Measurements from ENCODE around the gene KDR.

Gene KDR

GRCh38 chr4:55050418-55050950 is 74.9 kb downstream of the KDR start:
- Histone ChIP-seq H3K27ac (ENCODE audit: low read length) (no peak overlapping the region), H3K9me2 (replicated peaks; ENCODE audit: insufficient read depth, low read length) (no peaks in the 10 kb centered on the region), H3K9me3 (replicated peaks; ENCODE audit: insufficient read depth, low read length) (no peaks in the 10 kb centered on the region), H3K79me2 (ENCODE audit: low read length) (no peaks in the 10 kb centered on the region), H3K9ac (ENCODE audit: low read length) (no peak overlapping the region), H3K4me1 (ENCODE audit: low read length) (peaks cover 7% of the 10 kb centered on the region), H3K27me3 (replicated peaks; ENCODE audit: insufficient read depth, low read length) (no peaks in the 10 kb centered on the region), H4K20me1 (ENCODE audit: insufficient read depth, low read length) (no peaks in the 10 kb centered on the region), H3K4me2 (ENCODE audit: low read depth, low read length) (no peak overlapping the region), H2AFZ (ENCODE audit: low read length) (no peak overlapping the region), H3K36me3 (replicated peaks; ENCODE audit: insufficient read depth, low read length) (no peaks in the 10 kb centered on the region), H3K4me3 (ENCODE audit: low read length) (no peak overlapping the region), H3F3A (ENCODE audit: insufficient read depth, low read length) (no peaks in the 10 kb centered on the region)
- no peak for TF ChIP-seq EZH2phosphoT487 (IDR thresholded peaks at IDR 0.05; ENCODE audit: low read length)
- TF ChIP-seq, protein P1, sequence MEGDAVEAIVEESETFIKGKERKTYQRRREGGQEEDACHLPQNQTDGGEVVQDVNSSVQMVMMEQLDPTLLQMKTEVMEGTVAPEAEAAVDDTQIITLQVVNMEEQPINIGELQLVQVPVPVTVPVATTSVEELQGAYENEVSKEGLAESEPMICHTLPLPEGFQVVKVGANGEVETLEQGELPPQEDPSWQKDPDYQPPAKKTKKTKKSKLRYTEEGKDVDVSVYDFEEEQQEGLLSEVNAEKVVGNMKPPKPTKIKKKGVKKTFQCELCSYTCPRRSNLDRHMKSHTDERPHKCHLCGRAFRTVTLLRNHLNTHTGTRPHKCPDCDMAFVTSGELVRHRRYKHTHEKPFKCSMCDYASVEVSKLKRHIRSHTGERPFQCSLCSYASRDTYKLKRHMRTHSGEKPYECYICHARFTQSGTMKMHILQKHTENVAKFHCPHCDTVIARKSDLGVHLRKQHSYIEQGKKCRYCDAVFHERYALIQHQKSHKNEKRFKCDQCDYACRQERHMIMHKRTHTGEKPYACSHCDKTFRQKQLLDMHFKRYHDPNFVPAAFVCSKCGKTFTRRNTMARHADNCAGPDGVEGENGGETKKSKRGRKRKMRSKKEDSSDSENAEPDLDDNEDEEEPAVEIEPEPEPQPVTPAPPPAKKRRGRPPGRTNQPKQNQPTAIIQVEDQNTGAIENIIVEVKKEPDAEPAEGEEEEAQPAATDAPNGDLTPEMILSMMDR (IDR thresholded peaks at IDR 0.05; ENCODE audit: low read length): no peak
- no peak for TF ChIP-seq EZH2 (optimal IDR thresholded peaks at IDR 0.05; ENCODE audit: low read depth, low read length)
- no peak for DNase-seq

GRCh38 chr4:55038176-55038890 is 87.1 kb downstream of the KDR start:
- Histone ChIP-seq H3K9me2 (replicated peaks; ENCODE audit: insufficient read depth, low read length) (no peaks in the 10 kb centered on the region), H2AFZ (ENCODE audit: low read length) (no peak overlapping the region), H3F3A (ENCODE audit: insufficient read depth, low read length) (no peaks in the 10 kb centered on the region), H3K79me2 (ENCODE audit: low read length) (no peaks in the 10 kb centered on the region), H3K36me3 (replicated peaks; ENCODE audit: insufficient read depth, low read length) (no peaks in the 10 kb centered on the region), H3K27ac (ENCODE audit: low read length) (no peak overlapping the region), H3K27me3 (replicated peaks; ENCODE audit: insufficient read depth, low read length) (no peaks in the 10 kb centered on the region), H3K9me3 (replicated peaks; ENCODE audit: insufficient read depth, low read length) (no peaks in the 10 kb centered on the region), H3K4me2 (ENCODE audit: low read depth, low read length) (no peak overlapping the region), H3K4me1 (ENCODE audit: low read length) (no peaks in the 10 kb centered on the region), H3K4me3 (ENCODE audit: low read length) (no peak overlapping the region), H4K20me1 (ENCODE audit: insufficient read depth, low read length) (no peaks in the 10 kb centered on the region), H3K9ac (ENCODE audit: low read length) (no peak overlapping the region)
- no peak for DNase-seq
- no peak for TF ChIP-seq EZH2 (optimal IDR thresholded peaks at IDR 0.05; ENCODE audit: low read depth, low read length)
- TF ChIP-seq, protein P1 (IDR thresholded peaks at IDR 0.05; ENCODE audit: low read length): no peak
- no peak for TF ChIP-seq EZH2phosphoT487 (IDR thresholded peaks at IDR 0.05; ENCODE audit: low read length)

DNA sequence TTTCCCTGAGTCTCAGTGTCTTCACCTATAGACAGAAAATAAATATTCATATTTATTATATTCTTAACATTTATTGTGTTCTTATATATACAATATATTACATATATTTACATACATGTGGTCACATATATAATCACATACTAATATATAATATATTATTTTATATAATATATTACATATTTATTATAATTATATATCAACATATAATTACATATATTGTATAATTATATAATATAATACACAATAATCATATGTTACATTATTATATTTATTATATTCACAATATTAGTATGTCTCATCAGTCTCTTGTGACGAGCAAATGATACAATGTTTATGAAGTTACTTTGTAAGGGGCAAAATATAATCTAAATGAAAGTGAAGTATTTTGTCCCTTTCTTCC is 87.7 kb downstream of the KDR start:
- H3K36me3 ChIP-seq (replicated peaks; ENCODE audit: insufficient read depth, low read length): no peaks in the 10 kb centered on the region
- H3K4me1 ChIP-seq (ENCODE audit: low read length): no peaks in the 10 kb centered on the region
- TF ChIP-seq, protein P1 (IDR thresholded peaks at IDR 0.05; ENCODE audit: low read length): no peak
- TF ChIP-seq EZH2 (optimal IDR thresholded peaks at IDR 0.05; ENCODE audit: low read depth, low read length): no peak
- no peak for TF ChIP-seq EZH2phosphoT487 (IDR thresholded peaks at IDR 0.05; ENCODE audit: low read length)

More for the DNA sequence above, 87.7 kb downstream of the KDR start:
- H3K4me3 ChIP-seq (ENCODE audit: low read length): no peak overlapping the region
- no peak overlapping the region for H2AFZ ChIP-seq (ENCODE audit: low read length)
- no peak overlapping the region for H3K4me2 ChIP-seq (ENCODE audit: low read depth, low read length)
- H3K27me3 ChIP-seq (replicated peaks; ENCODE audit: insufficient read depth, low read length): no peaks in the 10 kb centered on the region
- H3F3A ChIP-seq (ENCODE audit: insufficient read depth, low read length): no peaks in the 10 kb centered on the region
- no peak overlapping the region for H3K9ac ChIP-seq (ENCODE audit: low read length)
- no peaks in the 10 kb centered on the region for H3K9me2 ChIP-seq (replicated peaks; ENCODE audit: insufficient read depth, low read length)
- no peak for DNase-seq
- H3K9me3 ChIP-seq (replicated peaks; ENCODE audit: insufficient read depth, low read length): no peaks in the 10 kb centered on the region
- H3K79me2 ChIP-seq (ENCODE audit: low read length): no peaks in the 10 kb centered on the region
- no peaks in the 10 kb centered on the region for H4K20me1 ChIP-seq (ENCODE audit: insufficient read depth, low read length)
- no peak overlapping the region for H3K27ac ChIP-seq (ENCODE audit: low read length)

Measured in MM.1S (cell line).